GM12878 (cell line): ENCODE measurements around the gene PPP1R3F. TPM values are rescaled to one million over a fixed set of nuclear protein-coding genes. Genes with fewer than 3 reads are reported as not detected.

Source experiments
- BMI1 ChIP-seq: fragments of 450-650 bp; IDR thresholded peaks from 2 replicates; pipeline ENCODE4 v1.6.1; 2016; ENCODE audit warnings: mild to moderate bottlenecking, moderate library complexity, borderline replicate concordance
- CHD4 ChIP-seq: fragments of 200-600 bp; sonication (generic); IDR thresholded peaks from 2 replicates; pipeline ENCODE4 v1.6.1; 2016; ENCODE audit warnings: mild to moderate bottlenecking
- EED ChIP-seq: sonication (generic); IDR thresholded peaks from 2 replicates; pipeline ENCODE4 v1.6.1; 2016; ENCODE audit warnings: antibody characterized with exemption, low read depth
- EGR1 ChIP-seq, 2 experiments: IDR thresholded peaks; 1 replicate in 1 of 2; 2 replicates in 1 of 2; pipeline ENCODE4 v1.6.1; 2011 to 2012; ENCODE audit warnings: low read depth in 2 of 2, low read length in 2 of 2, borderline replicate concordance in 1 of 2, mild to moderate bottlenecking in 1 of 2, moderate library complexity in 1 of 2
- EP300 ChIP-seq, 2 experiments: fragments of 150-350 bp in 1 of 2; IDR thresholded peaks; 2 replicates each; pipeline ENCODE4 v1.6.1; 2011 to 2012; ENCODE audit warnings: low read depth in 2 of 2, low read length in 2 of 2, borderline replicate concordance in 1 of 2, improper control_type of control experiment in 1 of 2, inconsistent platforms in 1 of 2; ENCODE audit not compliant: control insufficient read depth in 1 of 2
- HCFC1 ChIP-seq: fragments of 150-350 bp; IDR thresholded peaks from 2 replicates; pipeline ENCODE4 v1.6.1; 2014; ENCODE audit warnings: low read length
- HDAC6 ChIP-seq: fragments of 200-600 bp; sonication (generic); IDR thresholded peaks from one replicate; pipeline ENCODE4 v1.8.0; 2017; ENCODE audit warnings: antibody characterized with exemption; ENCODE audit not compliant: unreplicated experiment
- NBN ChIP-seq: fragments of 450-650 bp; IDR thresholded peaks from 2 replicates; pipeline ENCODE4 v1.6.1; 2016
- NFYA ChIP-seq: IDR thresholded peaks from 2 replicates; pipeline ENCODE4 v1.6.1; 2011; ENCODE audit warnings: low read depth, mild to moderate bottlenecking, low read length, improper control_type of control experiment, borderline replicate concordance
- NFYB ChIP-seq: IDR thresholded peaks from 2 replicates; pipeline ENCODE4 v1.6.1; 2011; ENCODE audit warnings: low read depth, mild to moderate bottlenecking, low read length, improper control_type of control experiment, moderate library complexity; ENCODE audit not compliant: insufficient read depth
- RBBP5 ChIP-seq: fragments of 200-600 bp; sonication (generic); conservative IDR thresholded peaks from 2 replicates; pipeline ENCODE4 v1.6.1; 2016
- SMC3 ChIP-seq: IDR thresholded peaks from 2 replicates; pipeline ENCODE4 v1.6.1; 2011; ENCODE audit warnings: low read length, improper control_type of control experiment, borderline replicate concordance
- STAT3 ChIP-seq: IDR thresholded peaks from 2 replicates; pipeline ENCODE4 v1.6.1; 2011; ENCODE audit warnings: low read depth, low read length, improper control_type of control experiment
- SUZ12 ChIP-seq: fragments of 200-600 bp; sonication (generic); IDR thresholded peaks from one replicate; pipeline ENCODE4 v1.6.1; 2018; ENCODE audit warnings: antibody characterized with exemption, mild to moderate bottlenecking; ENCODE audit not compliant: unreplicated experiment
- TAF1 ChIP-seq: IDR thresholded peaks from 2 replicates; pipeline ENCODE4 v1.6.1; 2011; ENCODE audit warnings: mild to moderate bottlenecking, low read depth, low read length, borderline replicate concordance
- TARDBP ChIP-seq: IDR thresholded peaks from 2 replicates; pipeline ENCODE4 v1.6.1; 2016; ENCODE audit warnings: borderline replicate concordance
- YBX1 ChIP-seq: fragments of 450-650 bp; IDR thresholded peaks from 2 replicates; pipeline ENCODE4 v1.6.1; 2016; ENCODE audit warnings: antibody characterized with exemption
- ZBTB11 ChIP-seq: fragments of 450-650 bp; formaldehyde crosslinking; IDR thresholded peaks from 2 replicates; pipeline ENCODE4 v1.5.0; 2022; ENCODE audit warnings: mild to moderate bottlenecking, missing genetic modification characterization
- ZNF384 ChIP-seq: IDR thresholded peaks from 2 replicates; pipeline ENCODE4 v1.6.1; 2012; ENCODE audit warnings: low read depth, mild to moderate bottlenecking, low read length, improper control_type of control experiment, borderline replicate concordance
- ZSCAN29 ChIP-seq: fragments of 450-650 bp; IDR thresholded peaks from 2 replicates; pipeline ENCODE4 v1.6.1; 2017; ENCODE audit warnings: mild to moderate bottlenecking, moderate library complexity
- polyA plus RNA-seq, 11 experiments: library from polyadenylated mRNA; depleted of rRNA in 4 of 11; unstranded in 6 of 11; stranded (reverse) in 5 of 11; fragments of >200 nt; fragmentation: Nextera tagmentation in 4 of 11; fragmentation: Illumina TruSeq in 1 of 11; extraction: Ambion mirVana in 4 of 11; extraction: Trizol in 1 of 11; gene quantifications; 1 replicate in 1 of 11; 2 replicates in 10 of 11; pipeline versions ENCODE4 v1.2.1 to v1.2.3, GENCODE V29; 2011 to 2016; ENCODE audit warnings: inconsistent platforms in 2 of 11, missing spikeins in 2 of 11, low read depth in 1 of 11
- total RNA-seq, 4 experiments: library from RNA; depleted of rRNA in 3 of 4; stranded (reverse); fragments of >200 nt in 3 of 4; fragmentation: Illumina TruSeq in 1 of 4; extraction: Trizol in 1 of 4; gene quantifications; 2 replicates each; pipeline versions ENCODE4 v1.2.1 to v1.2.3, GENCODE V29; 2013 to 2021
- TF ChIP-seq, protein P1 (sequence below): IDR thresholded peaks from 2 replicates; pipeline ENCODE4 v1.6.1; 2011; ENCODE audit warnings: borderline replicate concordance, low read depth, mild to moderate bottlenecking, moderate library complexity, low read length; ENCODE audit not compliant: insufficient read depth, poor library complexity, severe bottlenecking
- TF ChIP-seq, protein P2 (sequence below): fragments of 450-650 bp; IDR thresholded peaks from 2 replicates; pipeline ENCODE4 v1.6.1; 2017; ENCODE audit warnings: mild to moderate bottlenecking

The PPP1R3F gene
- total and polyA plus RNA-seq, 10 of the 15 experiments (the other 5 are each of a cell fraction or from before 2014, with no cell fraction given), result 0.18 to 4.4 (median 1.00) TPM

GRCh38 chrX:49269010-49269766 is 405 bp upstream of the PPP1R3F start (continued):
- TF ChIP-seq EP300 (IDR thresholded peaks at IDR 0.05; ENCODE audit: borderline replicate concordance in 1 of 2, control insufficient read depth in 1 of 2, low read depth in 2 of 2, low read length in 2 of 2), result no peak; a peak in 1 of 4 replicates
- TF ChIP-seq RBBP5, result no peak
- peak; percentile 14; the same call in 1 of the 2 replicates for TF ChIP-seq TAF1
- TF ChIP-seq YBX1, result no peak
- TF ChIP-seq HCFC1, result no peak; the same call in 1 of the 2 replicates
- peak; percentile 91 for TF ChIP-seq NBN
- no peak for TF ChIP-seq SUZ12
- no peak for TF ChIP-seq HDAC6
- TF ChIP-seq NFYA, result no peak; the same call in 1 of the 2 replicates
- peak; percentile 92 for TF ChIP-seq NFYB
- no peak for TF ChIP-seq BMI1
- TF ChIP-seq ZNF384, result no peak
- no peak for TF ChIP-seq EED
- TF ChIP-seq, protein P1, sequence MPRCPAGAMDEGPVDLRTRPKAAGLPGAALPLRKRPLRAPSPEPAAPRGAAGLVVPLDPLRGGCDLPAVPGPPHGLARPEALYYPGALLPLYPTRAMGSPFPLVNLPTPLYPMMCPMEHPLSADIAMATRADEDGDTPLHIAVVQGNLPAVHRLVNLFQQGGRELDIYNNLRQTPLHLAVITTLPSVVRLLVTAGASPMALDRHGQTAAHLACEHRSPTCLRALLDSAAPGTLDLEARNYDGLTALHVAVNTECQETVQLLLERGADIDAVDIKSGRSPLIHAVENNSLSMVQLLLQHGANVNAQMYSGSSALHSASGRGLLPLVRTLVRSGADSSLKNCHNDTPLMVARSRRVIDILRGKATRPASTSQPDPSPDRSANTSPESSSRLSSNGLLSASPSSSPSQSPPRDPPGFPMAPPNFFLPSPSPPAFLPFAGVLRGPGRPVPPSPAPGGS, result no peak
- no peak for TF ChIP-seq ZSCAN29
- TF ChIP-seq TARDBP, result no peak
- TF ChIP-seq, protein P2, sequence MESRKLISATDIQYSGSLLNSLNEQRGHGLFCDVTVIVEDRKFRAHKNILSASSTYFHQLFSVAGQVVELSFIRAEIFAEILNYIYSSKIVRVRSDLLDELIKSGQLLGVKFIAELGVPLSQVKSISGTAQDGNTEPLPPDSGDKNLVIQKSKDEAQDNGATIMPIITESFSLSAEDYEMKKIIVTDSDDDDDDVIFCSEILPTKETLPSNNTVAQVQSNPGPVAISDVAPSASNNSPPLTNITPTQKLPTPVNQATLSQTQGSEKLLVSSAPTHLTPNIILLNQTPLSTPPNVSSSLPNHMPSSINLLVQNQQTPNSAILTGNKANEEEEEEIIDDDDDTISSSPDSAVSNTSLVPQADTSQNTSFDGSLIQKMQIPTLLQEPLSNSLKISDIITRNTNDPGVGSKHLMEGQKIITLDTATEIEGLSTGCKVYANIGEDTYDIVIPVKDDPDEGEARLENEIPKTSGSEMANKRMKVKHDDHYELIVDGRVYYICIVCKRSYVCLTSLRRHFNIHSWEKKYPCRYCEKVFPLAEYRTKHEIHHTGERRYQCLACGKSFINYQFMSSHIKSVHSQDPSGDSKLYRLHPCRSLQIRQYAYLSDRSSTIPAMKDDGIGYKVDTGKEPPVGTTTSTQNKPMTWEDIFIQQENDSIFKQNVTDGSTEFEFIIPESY, result no peak
- TF ChIP-seq ZBTB11 (CRISPR knock-in tag), result no peak
- TF ChIP-seq EGR1 (IDR thresholded peaks at IDR 0.05; ENCODE audit: borderline replicate concordance in 1 of 2, low read depth in 2 of 2, low read length in 2 of 2), result peak in 1 of 2 experiments; percentile 85; a peak in 2 of 3 replicates
- TF ChIP-seq CHD4, result no peak
- TF ChIP-seq STAT3, result no peak
- no peak for TF ChIP-seq SMC3
